HG02798 (cell line): ENCODE measurements around the gene PXT1.

Source experiments
- ATAC-seq: cut with Tn5 transposase; IDR thresholded peaks from one replicate; pipeline ENCODE4 v1.9.1; 2021; ENCODE audit warnings: mild to moderate bottlenecking; ENCODE audit not compliant: unreplicated experiment, poor library complexity

Gene PXT1

GRCh38 chr6:36399970-36400369 lies 42.7 kb downstream of the PXT1 start:
- ATAC-seq = peak; percentile 42

GRCh38 chr6:36392621-36393020 lies 50.0 kb downstream of the PXT1 start:
- no peak for ATAC-seq

GRCh38 chr6:36389353-36389752 lies 53.3 kb downstream of the PXT1 start:
- no peak for ATAC-seq

- no peak for ATAC-seq
Observed at GRCh38 chr6:36387440-36388303, 55.0 kb downstream of the PXT1 start, which contains the start of gene ETV7. TSS of gene ETV7 (minus strand) at chr6:36387669. CDS start at chr6:36387541, 128 bp downstream.

- ATAC-seq = no peak
Observed at GRCh38 chr6:36386495-36387439, 55.9 kb downstream of the PXT1 start.

- no peak for ATAC-seq
Observed at GRCh38 chr6:36384095-36384494, 58.6 kb downstream of the PXT1 start.

GRCh38 chr6:36383606-36384005 lies 59.0 kb downstream of the PXT1 start:
- no peak for ATAC-seq

- no peak for ATAC-seq
Observed at GRCh38 chr6:36382976-36383375, 59.7 kb downstream of the PXT1 start.

GRCh38 chr6:36381502-36382389 lies 60.9 kb downstream of the PXT1 start:
- peak; percentile 51 for ATAC-seq

- no peak for ATAC-seq
Observed at GRCh38 chr6:36380166-36380565, 62.5 kb downstream of the PXT1 start.

- ATAC-seq = no peak
Observed at GRCh38 chr6:36378936-36379335, 63.7 kb downstream of the PXT1 start.

- no peak for ATAC-seq
Observed at GRCh38 chr6:36378243-36378920, 64.3 kb downstream of the PXT1 start.

GRCh38 chr6:36377594-36377993 lies 65.1 kb downstream of the PXT1 start:
- no peak for ATAC-seq

GRCh38 chr6:36376742-36377141 lies 65.9 kb downstream of the PXT1 start:
- no peak for ATAC-seq

GRCh38 chr6:36376183-36376582 lies 66.5 kb downstream of the PXT1 start:
- ATAC-seq = no peak

GRCh38 chr6:36375644-36376155 lies 67.0 kb downstream of the PXT1 start:
- ATAC-seq = no peak

GRCh38 chr6:36374972-36375371 lies 67.7 kb downstream of the PXT1 start:
- ATAC-seq = no peak

- ATAC-seq = no peak
Observed at GRCh38 chr6:36374194-36374593, 68.5 kb downstream of the PXT1 start.

- ATAC-seq = no peak
Observed at GRCh38 chr6:36373368-36374019, 69.2 kb downstream of the PXT1 start.
